MM.1S (cell line): Measurements from ENCODE around the gene IQSEC1.

Experiments used
- DNase-seq: peaks from one replicate; pipeline ENCODE4 v3.0.0-alpha.2; 2015
- H2AFZ ChIP-seq: fragments of 300-600 bp; sonication (generic); 2 replicates; pipeline ENCODE4 v1.6.0; 2016; ENCODE audit warnings: antibody characterized with exemption, low read length
- H3F3A ChIP-seq: fragments of 300-600 bp; sonication (generic); 2 replicates; pipeline ENCODE4 v1.6.1; 2016; ENCODE audit warnings: mild to moderate bottlenecking, antibody characterized with exemption, low read length, moderate library complexity, mixed read lengths; ENCODE audit not compliant: insufficient read depth
- H3K27ac ChIP-seq: fragments of 300-600 bp; sonication (generic); 2 replicates; pipeline ENCODE4 v1.5.1; 2016; ENCODE audit warnings: mild to moderate bottlenecking, low read length
- H3K27me3 ChIP-seq: fragments of 300-600 bp; sonication (generic); replicated peaks from 2 replicates; pipeline ENCODE4 v1.6.0; 2016; ENCODE audit warnings: low read length; ENCODE audit not compliant: insufficient read depth
- H3K36me3 ChIP-seq: fragments of 300-600 bp; sonication (generic); replicated peaks from 2 replicates; pipeline ENCODE4 v1.6.1; 2016; ENCODE audit warnings: mild to moderate bottlenecking, low read length, mixed read lengths; ENCODE audit not compliant: insufficient read depth
- H3K4me1 ChIP-seq: fragments of 300-600 bp; sonication (generic); 2 replicates; pipeline ENCODE4 v1.6.1; 2016; ENCODE audit warnings: low read length, mixed read lengths
- H3K4me2 ChIP-seq: fragments of 300-600 bp; sonication (generic); 2 replicates; pipeline ENCODE4 v1.6.0; 2016; ENCODE audit warnings: low read depth, low read length
- H3K4me3 ChIP-seq: fragments of 300-600 bp; sonication (generic); 2 replicates; pipeline ENCODE4 v1.5.1; 2016; ENCODE audit warnings: low read length, mixed read lengths
- H3K79me2 ChIP-seq: fragments of 300-600 bp; sonication (generic); 2 replicates; pipeline ENCODE4 v1.6.1; 2016; ENCODE audit warnings: mixed run types, low read length, mixed read lengths
- H3K9ac ChIP-seq: fragments of 300-600 bp; sonication (generic); 2 replicates; pipeline ENCODE4 v1.6.1; 2016; ENCODE audit warnings: low read length, mixed read lengths
- H3K9me2 ChIP-seq: fragments of 300-600 bp; sonication (generic); replicated peaks from 2 replicates; pipeline ENCODE4 v1.6.1; 2016; ENCODE audit warnings: mild to moderate bottlenecking, low read length, mixed read lengths; ENCODE audit not compliant: insufficient read depth
- H3K9me3 ChIP-seq: fragments of 300-600 bp; sonication (generic); replicated peaks from 2 replicates; pipeline ENCODE4 v1.6.1; 2016; ENCODE audit warnings: mild to moderate bottlenecking, low read length, mixed read lengths; ENCODE audit not compliant: insufficient read depth
- H4K20me1 ChIP-seq: fragments of 300-600 bp; sonication (generic); 2 replicates; pipeline ENCODE4 v1.6.1; 2016; ENCODE audit warnings: mild to moderate bottlenecking, low read length, moderate library complexity, mixed read lengths; ENCODE audit not compliant: insufficient read depth
- EZH2 ChIP-seq: fragments of 300-600 bp; sonication (generic); optimal IDR thresholded peaks from 2 replicates; pipeline ENCODE3; 2017; ENCODE audit warnings: low read depth, mild to moderate bottlenecking, antibody characterized with exemption, low read length, mixed read lengths
- EZH2phosphoT487 ChIP-seq: fragments of 300-600 bp; sonication (generic); IDR thresholded peaks from 2 replicates; pipeline ENCODE4 v1.6.1; 2018; ENCODE audit warnings: antibody characterized with exemption, low read length
- TF ChIP-seq, protein P1 (sequence below): fragments of 300-600 bp; sonication (generic); IDR thresholded peaks from 2 replicates; pipeline ENCODE4 v1.5.1; 2016; ENCODE audit warnings: antibody characterized with exemption, low read length, mixed read lengths

The IQSEC1 gene

GRCh38 chr3:13020159-13020750, 53.0 kb downstream of the IQSEC1 start:
- Histone ChIP-seq H3K4me2 (no peak overlapping the region), H3K79me2 (peaks cover 41% of the 10 kb centered on the region), H3K27ac (no peak overlapping the region), H3F3A (peaks cover 32% of the 10 kb centered on the region), H3K4me1 (peaks cover 28% of the 10 kb centered on the region), H4K20me1 (no peaks in the 10 kb centered on the region), H3K36me3 (no peaks in the 10 kb centered on the region), H3K9me2 (no peaks in the 10 kb centered on the region), H3K9ac (no peak overlapping the region), H3K27me3 (no peaks in the 10 kb centered on the region), H3K4me3 (no peak overlapping the region), H3K9me3 (no peaks in the 10 kb centered on the region), H2AFZ (no peak overlapping the region)
- DNase-seq: no peak
- TF ChIP-seq EZH2phosphoT487 (no peak), EZH2 (no peak)
- TF ChIP-seq, protein P1, sequence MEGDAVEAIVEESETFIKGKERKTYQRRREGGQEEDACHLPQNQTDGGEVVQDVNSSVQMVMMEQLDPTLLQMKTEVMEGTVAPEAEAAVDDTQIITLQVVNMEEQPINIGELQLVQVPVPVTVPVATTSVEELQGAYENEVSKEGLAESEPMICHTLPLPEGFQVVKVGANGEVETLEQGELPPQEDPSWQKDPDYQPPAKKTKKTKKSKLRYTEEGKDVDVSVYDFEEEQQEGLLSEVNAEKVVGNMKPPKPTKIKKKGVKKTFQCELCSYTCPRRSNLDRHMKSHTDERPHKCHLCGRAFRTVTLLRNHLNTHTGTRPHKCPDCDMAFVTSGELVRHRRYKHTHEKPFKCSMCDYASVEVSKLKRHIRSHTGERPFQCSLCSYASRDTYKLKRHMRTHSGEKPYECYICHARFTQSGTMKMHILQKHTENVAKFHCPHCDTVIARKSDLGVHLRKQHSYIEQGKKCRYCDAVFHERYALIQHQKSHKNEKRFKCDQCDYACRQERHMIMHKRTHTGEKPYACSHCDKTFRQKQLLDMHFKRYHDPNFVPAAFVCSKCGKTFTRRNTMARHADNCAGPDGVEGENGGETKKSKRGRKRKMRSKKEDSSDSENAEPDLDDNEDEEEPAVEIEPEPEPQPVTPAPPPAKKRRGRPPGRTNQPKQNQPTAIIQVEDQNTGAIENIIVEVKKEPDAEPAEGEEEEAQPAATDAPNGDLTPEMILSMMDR: no peak

DNA sequence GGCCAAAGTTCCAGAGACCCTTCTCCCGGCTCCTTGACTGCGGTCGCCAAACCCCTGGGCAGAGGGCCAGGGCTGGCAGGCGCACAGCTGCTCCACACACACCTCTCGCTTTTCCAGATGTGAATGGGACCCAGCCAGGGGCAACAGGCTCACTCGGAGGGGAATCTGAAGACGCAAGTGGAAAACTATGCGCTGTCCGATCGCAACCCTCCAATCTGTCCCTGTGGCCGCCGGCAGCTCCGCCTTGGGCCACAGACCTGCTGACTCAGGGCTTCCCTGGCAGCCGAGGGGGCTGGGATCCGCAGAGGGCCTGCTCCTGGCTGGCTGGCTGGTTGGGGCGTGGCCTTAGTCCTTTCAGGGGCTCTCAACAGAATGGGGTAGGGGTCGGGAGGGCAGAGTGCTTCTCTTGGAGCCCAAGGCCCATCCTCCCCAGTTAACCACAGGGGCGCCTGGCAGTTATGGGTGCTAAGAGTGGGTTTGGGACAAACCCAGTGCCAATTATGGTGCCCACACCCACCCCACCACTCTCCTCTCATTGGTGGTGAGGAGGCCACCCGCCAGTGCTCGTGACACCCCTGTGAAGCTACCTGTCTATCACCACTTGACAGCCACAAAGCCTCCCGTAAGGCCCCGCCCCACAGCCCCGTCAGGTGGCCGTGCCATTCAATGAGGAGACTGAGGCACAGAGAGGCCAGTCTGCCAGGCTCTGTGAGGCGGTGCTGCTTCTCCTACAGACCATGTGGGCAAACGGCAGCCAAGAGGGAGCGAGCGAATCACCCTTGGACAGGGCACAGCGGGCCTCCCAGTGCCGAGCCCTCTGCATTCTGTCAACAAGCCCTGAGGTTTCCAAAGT, 53.8 kb downstream of the IQSEC1 start:
- peak overlapping the region; percentile 94; the same call in 1 of the 2 replicates for H3K4me2 ChIP-seq
- H3K27ac ChIP-seq: peak overlapping the region; percentile 94
- H3K79me2 ChIP-seq: peaks cover 49% of the 10 kb centered on the region
- peaks cover 40% of the 10 kb centered on the region for H3F3A ChIP-seq
- no peaks in the 10 kb centered on the region for H3K9me3 ChIP-seq
- no peaks in the 10 kb centered on the region for H3K27me3 ChIP-seq
- peak overlapping the region; percentile 75 for H3K4me3 ChIP-seq
- no peaks in the 10 kb centered on the region for H3K9me2 ChIP-seq
- no peaks in the 10 kb centered on the region for H4K20me1 ChIP-seq
- TF ChIP-seq EZH2phosphoT487 (no peak), EZH2 (no peak)
- TF ChIP-seq, protein P1: no peak
- peak; percentile 60 for DNase-seq
- peaks cover 34% of the 10 kb centered on the region for H3K4me1 ChIP-seq
- peak overlapping the region; percentile 99 for H3K9ac ChIP-seq
- H2AFZ ChIP-seq: no peak overlapping the region
- H3K36me3 ChIP-seq: no peaks in the 10 kb centered on the region

- Histone ChIP-seq H3K9ac (peak overlapping the region; percentile 99), H3K4me1 (peaks cover 41% of the 10 kb centered on the region), H3K4me3 (peak overlapping the region; percentile 75), H2AFZ (no peak overlapping the region), H3F3A (peaks cover 47% of the 10 kb centered on the region), H4K20me1 (no peaks in the 10 kb centered on the region), H3K9me2 (no peaks in the 10 kb centered on the region), H3K27ac (peak overlapping the region; percentile 94), H3K36me3 (no peaks in the 10 kb centered on the region), H3K79me2 (peaks cover 56% of the 10 kb centered on the region), H3K9me3 (no peaks in the 10 kb centered on the region), H3K27me3 (no peaks in the 10 kb centered on the region), H3K4me2 (peak overlapping the region; percentile 94)
- DNase-seq: no peak
- no peak for TF ChIP-seq EZH2phosphoT487
- TF ChIP-seq, protein P1: no peak
- TF ChIP-seq EZH2: no peak
Measured at GRCh38 chr3:13018561-13019242, 54.5 kb downstream of the IQSEC1 start.
